Esophagus muscularis mucosa (tissue), 4 donors: Measurements from ENCODE around the gene HAGH. TPM values are rescaled to one million over a fixed set of nuclear protein-coding genes. Genes with fewer than 3 reads are reported as not detected.

Source experiments
- DNase-seq: peaks from one replicate; pipeline ENCODE4 v3.0.0-alpha.2; 2017; ENCODE audit errors: extremely low spot score
- H3K27ac ChIP-seq, 4 donors: fragments of 200-600 bp; sonication (generic); replicated peaks in 1 of 4; 1 replicate in 3 of 4; 2 replicates in 1 of 4; pipeline ENCODE4 v1.5.1; 2016 to 2019; ENCODE audit warnings: mild to moderate bottlenecking in 1 of 4
- H3K27me3 ChIP-seq, 4 donors: fragments of 200-600 bp; sonication (generic); one replicate each; pipeline versions ENCODE4 v1.5.1 to v1.6.0; 2016 to 2019
- H3K36me3 ChIP-seq, 4 donors: fragments of 200-600 bp; sonication (generic); one replicate each; pipeline ENCODE4 v1.5.1; 2016 to 2019
- H3K4me1 ChIP-seq, 4 donors: fragments of 200-600 bp; sonication (generic); one replicate each; pipeline ENCODE4 v1.5.1; 2016 to 2019
- H3K4me3 ChIP-seq, 4 donors: fragments of 200-600 bp; sonication (generic); 1 replicate in 2 of 4; 2 replicates in 2 of 4; pipeline ENCODE4 v1.5.1; 2016 to 2019; ENCODE audit warnings: mild to moderate bottlenecking in 4 of 4, moderate library complexity in 1 of 4
- H3K9me3 ChIP-seq, 4 donors: fragments of 200-600 bp; sonication (generic); 1 replicate in 3 of 4; 2 replicates in 1 of 4; pipeline ENCODE4 v1.5.1; 2016 to 2019
- EP300 ChIP-seq: sonication (generic); formaldehyde crosslinking; IDR thresholded peaks from one replicate; pipeline ENCODE4 v1.6.1; 2017; ENCODE audit warnings: antibody characterized with exemption
- POLR2A ChIP-seq: fragments of 450-650 bp; IDR thresholded peaks from one replicate; pipeline ENCODE4 v1.6.1; 2017; ENCODE audit warnings: antibody characterized with exemption, moderate library complexity, mild to moderate bottlenecking, low read depth
- POLR2AphosphoS5 ChIP-seq, 2 donors: sonication (generic); formaldehyde crosslinking; IDR thresholded peaks; one replicate each; pipeline ENCODE4 v1.6.1; 2017; ENCODE audit warnings: antibody characterized with exemption in 2 of 2
- WGBS: methylation state at CpG from one replicate; pipeline ENCODE4 v1.1.5; 2018; 5-methylcytosine and 5-hydroxymethylcytosine counted together
- intact Hi-C: fragments of 100-400 bp; cut with DNase I; formaldehyde crosslinking; loops from one replicate; pipeline ENCODE4 v1.15.1; 2023
- total RNA-seq, 4 donors: library from RNA; depleted of rRNA; stranded (reverse); fragments of >200 nt; gene quantifications; one replicate each; pipeline versions ENCODE4 v1.1.0 to v1.2.1, GENCODE V29; 2016
- TF ChIP-seq, protein P1 (sequence below), 3 experiments: fragments of 200-600 bp in 2 of 3; fragments of 450-650 bp in 1 of 3; sonication (generic) in 2 of 3; IDR thresholded peaks; one replicate each; pipeline ENCODE4 v1.5.1; 2017 to 2019; ENCODE audit warnings: antibody characterized with exemption in 3 of 3, mild to moderate bottlenecking in 2 of 3, moderate library complexity in 1 of 3

HAGH gene
- total RNA-seq, 4 donors from 2014 or later, result 148 to 264 (median 180) TPM

DNA sequence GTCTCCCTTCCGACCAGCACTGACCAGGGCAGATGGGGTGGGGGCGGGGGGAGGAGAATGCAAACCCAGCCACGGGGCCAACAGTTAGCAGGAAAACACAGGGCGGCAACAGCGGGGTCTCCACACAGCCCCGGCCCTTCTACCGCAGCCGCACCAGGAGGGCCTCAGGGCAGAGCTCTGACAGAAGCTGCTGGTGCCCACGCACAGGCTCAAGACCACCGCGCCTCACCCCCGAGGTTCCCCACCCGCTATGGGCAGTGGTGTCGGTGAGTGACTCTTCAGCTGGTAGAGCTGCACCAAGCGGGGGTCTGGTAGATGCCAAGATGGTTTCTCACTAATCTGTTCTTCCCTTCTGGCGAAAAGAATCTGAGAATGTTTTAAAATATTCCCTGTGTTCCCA is 16.1 kb downstream of the HAGH start:
- no peak overlapping the region for H3K4me3 ChIP-seq
- no peaks in the 10 kb centered on the region for H3K27me3 ChIP-seq
- H3K27ac ChIP-seq, result no peak overlapping the region
- peaks cover 33 to 84% (median 67%) of the 10 kb centered on the region in 4 donors for H3K36me3 ChIP-seq
- no peaks in the 10 kb centered on the region for H3K9me3 ChIP-seq
- WGBS, result 93% methylated on average over 11 of the region's 16 CpGs
- intact Hi-C loops, result no loop called here
- H3K4me1 ChIP-seq, result peaks cover 0 to 11% (median 10%) of the 10 kb centered on the region in 4 donors
- TF ChIP-seq POLR2AphosphoS5 (IDR thresholded peaks at IDR 0.05) (no peak), POLR2A (no peak), EP300 (no peak)
- TF ChIP-seq, protein P1, sequence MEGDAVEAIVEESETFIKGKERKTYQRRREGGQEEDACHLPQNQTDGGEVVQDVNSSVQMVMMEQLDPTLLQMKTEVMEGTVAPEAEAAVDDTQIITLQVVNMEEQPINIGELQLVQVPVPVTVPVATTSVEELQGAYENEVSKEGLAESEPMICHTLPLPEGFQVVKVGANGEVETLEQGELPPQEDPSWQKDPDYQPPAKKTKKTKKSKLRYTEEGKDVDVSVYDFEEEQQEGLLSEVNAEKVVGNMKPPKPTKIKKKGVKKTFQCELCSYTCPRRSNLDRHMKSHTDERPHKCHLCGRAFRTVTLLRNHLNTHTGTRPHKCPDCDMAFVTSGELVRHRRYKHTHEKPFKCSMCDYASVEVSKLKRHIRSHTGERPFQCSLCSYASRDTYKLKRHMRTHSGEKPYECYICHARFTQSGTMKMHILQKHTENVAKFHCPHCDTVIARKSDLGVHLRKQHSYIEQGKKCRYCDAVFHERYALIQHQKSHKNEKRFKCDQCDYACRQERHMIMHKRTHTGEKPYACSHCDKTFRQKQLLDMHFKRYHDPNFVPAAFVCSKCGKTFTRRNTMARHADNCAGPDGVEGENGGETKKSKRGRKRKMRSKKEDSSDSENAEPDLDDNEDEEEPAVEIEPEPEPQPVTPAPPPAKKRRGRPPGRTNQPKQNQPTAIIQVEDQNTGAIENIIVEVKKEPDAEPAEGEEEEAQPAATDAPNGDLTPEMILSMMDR (IDR thresholded peaks at IDR 0.05), result no peak
- DNase-seq, result no peak

DNA sequence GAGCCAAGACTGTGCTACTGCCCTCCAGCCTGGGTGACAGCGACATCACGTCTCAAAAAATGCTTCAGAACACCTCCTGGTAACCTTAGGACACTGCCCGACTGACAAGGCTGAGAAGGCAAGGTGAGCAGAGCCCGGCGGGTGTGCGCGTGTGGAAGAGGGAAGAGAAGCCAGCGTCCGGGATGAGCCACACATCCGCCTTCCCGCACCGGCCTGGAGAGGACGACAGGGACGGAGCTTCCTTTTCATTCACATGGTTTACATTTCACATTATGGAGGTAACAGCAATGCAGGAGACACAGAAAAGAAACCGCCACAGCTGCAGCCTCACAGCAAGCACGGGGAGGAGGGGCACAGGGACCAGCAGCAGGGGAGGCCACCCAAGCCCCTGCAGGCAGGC is 16.5 kb downstream of the HAGH start:
- TF ChIP-seq, protein P1 (IDR thresholded peaks at IDR 0.05), result no peak
- no peak for TF ChIP-seq POLR2A
- H3K27me3 ChIP-seq, result no peaks in the 10 kb centered on the region
- no peak overlapping the region for H3K27ac ChIP-seq
- H3K4me1 ChIP-seq, result peaks cover 0 to 11% (median 10%) of the 10 kb centered on the region in 4 donors
- no peak for DNase-seq
- H3K9me3 ChIP-seq, result no peaks in the 10 kb centered on the region
- no peak overlapping the region for H3K4me3 ChIP-seq
- peaks cover 33 to 85% (median 66%) of the 10 kb centered on the region in 4 donors for H3K36me3 ChIP-seq
- 92% methylated on average over 16 of the region's 16 CpGs for WGBS
- intact Hi-C loops, result no loop called here

DNA sequence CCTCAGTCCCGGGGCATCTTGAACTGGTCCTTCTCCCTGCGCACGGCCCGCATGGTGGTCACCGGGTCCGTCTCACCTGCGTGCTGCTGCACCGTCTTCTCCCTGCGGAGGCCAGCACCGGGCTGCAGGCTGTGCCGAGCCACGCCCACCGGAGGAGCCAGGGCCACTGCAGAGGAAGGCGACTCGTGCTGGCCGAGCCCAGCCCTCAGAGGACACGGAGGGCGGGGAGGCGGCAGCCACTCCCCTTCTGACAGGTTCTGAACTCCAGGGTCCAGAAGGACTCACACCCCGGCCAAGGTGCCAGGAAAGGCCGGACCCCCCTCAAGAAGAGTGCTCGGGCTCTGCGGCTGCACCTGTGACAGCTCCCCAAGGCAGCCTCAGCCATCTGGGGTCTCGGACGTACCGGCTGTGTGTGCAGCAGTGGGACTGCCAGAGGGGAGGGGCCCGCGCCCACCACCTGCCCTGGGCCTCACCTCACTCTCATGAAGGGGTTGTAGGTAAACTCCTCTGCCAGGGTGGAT is 17.3 kb downstream of the HAGH start:
- no peak for DNase-seq
- no peaks in the 10 kb centered on the region for H3K27me3 ChIP-seq
- intact Hi-C loops, result no loop called here
- peaks cover 33 to 82% (median 62%) of the 10 kb centered on the region in 4 donors for H3K36me3 ChIP-seq
- peaks cover 0 to 11% (median 10%) of the 10 kb centered on the region in 4 donors for H3K4me1 ChIP-seq
- H3K27ac ChIP-seq, result no peak overlapping the region
- WGBS, result 85% methylated on average over 12 of the region's 28 CpGs
- H3K9me3 ChIP-seq, result no peaks in the 10 kb centered on the region
- H3K4me3 ChIP-seq, result no peak overlapping the region
- no peak for TF ChIP-seq EP300
- TF ChIP-seq POLR2AphosphoS5 (IDR thresholded peaks at IDR 0.05), result no peak
- no peak for TF ChIP-seq POLR2A
- TF ChIP-seq, protein P1 (IDR thresholded peaks at IDR 0.05), result no peak

DNA sequence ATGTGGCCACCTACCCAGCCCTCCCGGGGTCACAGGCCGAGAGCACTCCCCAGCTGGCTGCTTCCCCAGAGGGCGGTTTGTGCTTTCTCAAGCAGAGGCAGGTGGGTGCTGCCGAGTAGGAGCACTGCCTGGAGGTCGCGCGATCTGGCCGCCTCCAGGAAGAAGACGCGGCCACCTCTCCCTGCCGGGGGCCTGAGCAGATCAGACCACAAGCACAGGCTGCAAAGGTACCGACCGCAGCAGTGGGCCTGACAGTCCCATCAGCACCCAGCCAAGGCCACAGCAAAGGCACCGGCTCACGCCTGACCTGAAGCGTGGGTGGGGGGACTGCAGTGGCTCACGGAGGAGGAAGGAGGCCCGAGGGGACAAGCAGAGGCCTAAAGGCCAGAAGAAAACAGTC is 17.9 kb downstream of the HAGH start:
- H3K27ac ChIP-seq, result no peak overlapping the region
- TF ChIP-seq EP300 (no peak), POLR2AphosphoS5 (IDR thresholded peaks at IDR 0.05) (no peak)
- TF ChIP-seq, protein P1 (IDR thresholded peaks at IDR 0.05), result no peak
- peaks cover 33 to 75% (median 58%) of the 10 kb centered on the region in 4 donors for H3K36me3 ChIP-seq
- no peaks in the 10 kb centered on the region for H3K27me3 ChIP-seq
- WGBS, result 82% methylated on average over 8 of the region's 18 CpGs
- no peak for DNase-seq
- peaks cover 0 to 11% (median 10%) of the 10 kb centered on the region in 4 donors for H3K4me1 ChIP-seq
- H3K4me3 ChIP-seq, result no peak overlapping the region
- no peaks in the 10 kb centered on the region for H3K9me3 ChIP-seq
- intact Hi-C loops, result no loop called here

DNA sequence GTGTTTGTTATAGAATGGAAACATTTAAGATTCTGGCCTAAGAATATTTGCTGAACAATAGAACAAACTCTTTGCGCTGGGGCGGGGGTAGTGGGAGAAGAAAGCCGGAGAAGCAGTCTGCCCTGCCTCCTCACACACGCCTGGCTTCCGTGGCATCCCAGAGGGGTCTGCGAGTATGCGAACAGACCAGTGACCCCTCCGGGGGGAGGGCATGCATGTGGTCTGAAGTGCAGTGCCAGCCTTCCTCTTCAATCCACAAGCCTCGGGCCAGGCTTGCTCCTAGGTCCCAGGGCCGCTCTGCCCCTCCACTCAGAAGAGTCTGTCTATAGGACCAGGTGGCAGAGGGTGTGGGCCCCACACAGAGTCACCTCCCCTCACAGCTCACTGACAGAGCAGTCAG is 19.0 kb downstream of the HAGH start:
- TF ChIP-seq EP300 (no peak), POLR2A (no peak), POLR2AphosphoS5 (IDR thresholded peaks at IDR 0.05) (no peak)
- TF ChIP-seq, protein P1 (IDR thresholded peaks at IDR 0.05), result no peak
- Histone ChIP-seq H3K27ac (no peak overlapping the region), H3K4me1 (peaks cover 0 to 5% (median 3%) of the 10 kb centered on the region in 4 donors), H3K4me3 (no peak overlapping the region), H3K36me3 (peaks cover 33 to 67% (median 56%) of the 10 kb centered on the region in 4 donors), H3K27me3 (no peaks in the 10 kb centered on the region), H3K9me3 (no peaks in the 10 kb centered on the region)
- no peak for DNase-seq
- intact Hi-C loops, result no loop called here
- WGBS, result 85% methylated on average over 10 of the region's 10 CpGs
